DOHH2 (cell line): ENCODE results near the gene SV2C.

Source experiments
- H3F3A ChIP-seq: fragments of 200-600 bp; sonication (generic), shearing (Covaris generic); 2 replicates; pipeline ENCODE4 v1.6.0; 2016; ENCODE audit warnings: antibody characterized with exemption, mild to moderate bottlenecking; ENCODE audit not compliant: control insufficient read depth, insufficient read depth
- H3K27ac ChIP-seq: fragments of 200-600 bp; sonication (generic); 2 replicates; pipeline ENCODE4 v1.5.1; 2014; ENCODE audit warnings: low read depth, mild to moderate bottlenecking, low read length, moderate library complexity
- H3K27me3 ChIP-seq: fragments of 200-600 bp; sonication (generic); 2 replicates; pipeline ENCODE4 v1.6.1; 2014; ENCODE audit warnings: mild to moderate bottlenecking, low read length, mixed read lengths; ENCODE audit not compliant: control insufficient read depth
- H3K36me3 ChIP-seq: fragments of 200-600 bp; sonication (generic); 2 replicates; pipeline ENCODE4 v1.6.1; 2014; ENCODE audit warnings: mild to moderate bottlenecking, low read length, moderate library complexity, mixed read lengths; ENCODE audit not compliant: control insufficient read depth
- H3K4me1 ChIP-seq: fragments of 200-600 bp; sonication (generic); 2 replicates; pipeline ENCODE4 v1.6.1; 2014; ENCODE audit warnings: mild to moderate bottlenecking, low read length, mixed read lengths; ENCODE audit not compliant: control insufficient read depth
- H3K4me2 ChIP-seq: fragments of 200-600 bp; sonication (generic); 2 replicates; pipeline ENCODE4 v1.6.0; 2014; ENCODE audit warnings: mild to moderate bottlenecking, low read length, moderate library complexity
- H3K4me3 ChIP-seq: fragments of 200-600 bp; sonication (generic); 2 replicates; pipeline ENCODE4 v1.5.1; 2014; ENCODE audit warnings: mild to moderate bottlenecking, low read length, mixed read lengths
- H3K79me2 ChIP-seq: fragments of 200-600 bp; sonication (generic); 2 replicates; pipeline ENCODE4 v1.6.1; 2014; ENCODE audit warnings: mild to moderate bottlenecking, low read length, mixed read lengths; ENCODE audit not compliant: control insufficient read depth
- H3K9me2 ChIP-seq: fragments of 200-600 bp; sonication (generic); replicated peaks from 2 replicates; pipeline ENCODE4 v1.6.1; 2014; ENCODE audit warnings: mild to moderate bottlenecking, low read length, mixed read lengths; ENCODE audit not compliant: control insufficient read depth
- H3K9me3 ChIP-seq: fragments of 200-600 bp; sonication (generic); 2 replicates; pipeline ENCODE4 v1.6.1; 2014; ENCODE audit warnings: antibody characterized with exemption, low read length, mixed read lengths; ENCODE audit not compliant: control insufficient read depth, insufficient read depth
- H4K20me1 ChIP-seq: fragments of 200-600 bp; sonication (generic); 2 replicates; pipeline ENCODE4 v1.6.0; 2014; ENCODE audit warnings: low read depth, mild to moderate bottlenecking, antibody characterized with exemption, low read length, moderate library complexity; ENCODE audit not compliant: control insufficient read depth, insufficient read depth
- EZH2phosphoT487 ChIP-seq: fragments of 200-600 bp; sonication (generic); IDR thresholded peaks from 2 replicates; pipeline ENCODE4 v1.6.1; 2017; ENCODE audit warnings: borderline replicate concordance, mild to moderate bottlenecking, antibody characterized with exemption, low read length, moderate library complexity, mixed read lengths
- TF ChIP-seq, protein P1 (sequence below): fragments of 200-600 bp; sonication (generic); IDR thresholded peaks from one replicate; pipeline ENCODE4 v1.5.1; 2014; ENCODE audit warnings: antibody characterized with exemption, mild to moderate bottlenecking, low read depth, low read length; ENCODE audit not compliant: poor library complexity, severe bottlenecking

SV2C gene

DNA sequence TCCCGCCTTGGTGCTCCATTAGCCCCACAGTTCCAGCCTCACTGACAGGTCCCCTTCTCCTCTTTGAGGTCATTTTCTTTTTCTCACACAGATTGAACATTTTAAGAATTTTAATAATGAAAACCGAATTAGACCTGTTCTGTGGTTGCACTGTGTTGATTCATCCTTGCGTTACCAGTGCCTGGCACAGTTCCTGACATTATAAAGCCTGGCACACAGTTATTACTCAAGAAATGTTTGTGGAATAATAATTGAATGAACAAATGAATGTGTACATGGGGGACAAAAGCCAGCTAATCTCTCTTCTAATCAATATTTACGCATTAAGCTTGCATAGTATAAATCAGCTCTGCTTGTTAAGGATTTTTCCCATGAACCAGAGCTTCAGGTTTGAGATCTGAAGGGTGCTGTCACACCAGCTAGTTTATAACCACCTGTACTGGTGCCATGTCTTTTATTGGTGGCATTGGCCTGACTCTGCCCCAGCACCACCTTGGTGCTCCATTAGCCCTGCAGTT lies 80.0 kb downstream of the SV2C start:
- Histone ChIP-seq H3K4me1 (no peaks in the 10 kb centered on the region), H3K27me3 (0 out of 2 replicates have a peak, but pooled peaks cover 2% of the 10 kb centered on the region), H3K4me2 (no peak overlapping the region), H3K27ac (no peak overlapping the region), H3K9me2 (no peaks in the 10 kb centered on the region), H3K4me3 (no peak overlapping the region), H3K36me3 (no peaks in the 10 kb centered on the region), H3F3A (no peaks in the 10 kb centered on the region), H4K20me1 (no peaks in the 10 kb centered on the region), H3K9me3 (no peaks in the 10 kb centered on the region), H3K79me2 (no peaks in the 10 kb centered on the region)
- no peak for TF ChIP-seq EZH2phosphoT487
- TF ChIP-seq, protein P1, sequence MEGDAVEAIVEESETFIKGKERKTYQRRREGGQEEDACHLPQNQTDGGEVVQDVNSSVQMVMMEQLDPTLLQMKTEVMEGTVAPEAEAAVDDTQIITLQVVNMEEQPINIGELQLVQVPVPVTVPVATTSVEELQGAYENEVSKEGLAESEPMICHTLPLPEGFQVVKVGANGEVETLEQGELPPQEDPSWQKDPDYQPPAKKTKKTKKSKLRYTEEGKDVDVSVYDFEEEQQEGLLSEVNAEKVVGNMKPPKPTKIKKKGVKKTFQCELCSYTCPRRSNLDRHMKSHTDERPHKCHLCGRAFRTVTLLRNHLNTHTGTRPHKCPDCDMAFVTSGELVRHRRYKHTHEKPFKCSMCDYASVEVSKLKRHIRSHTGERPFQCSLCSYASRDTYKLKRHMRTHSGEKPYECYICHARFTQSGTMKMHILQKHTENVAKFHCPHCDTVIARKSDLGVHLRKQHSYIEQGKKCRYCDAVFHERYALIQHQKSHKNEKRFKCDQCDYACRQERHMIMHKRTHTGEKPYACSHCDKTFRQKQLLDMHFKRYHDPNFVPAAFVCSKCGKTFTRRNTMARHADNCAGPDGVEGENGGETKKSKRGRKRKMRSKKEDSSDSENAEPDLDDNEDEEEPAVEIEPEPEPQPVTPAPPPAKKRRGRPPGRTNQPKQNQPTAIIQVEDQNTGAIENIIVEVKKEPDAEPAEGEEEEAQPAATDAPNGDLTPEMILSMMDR, result no peak

DNA sequence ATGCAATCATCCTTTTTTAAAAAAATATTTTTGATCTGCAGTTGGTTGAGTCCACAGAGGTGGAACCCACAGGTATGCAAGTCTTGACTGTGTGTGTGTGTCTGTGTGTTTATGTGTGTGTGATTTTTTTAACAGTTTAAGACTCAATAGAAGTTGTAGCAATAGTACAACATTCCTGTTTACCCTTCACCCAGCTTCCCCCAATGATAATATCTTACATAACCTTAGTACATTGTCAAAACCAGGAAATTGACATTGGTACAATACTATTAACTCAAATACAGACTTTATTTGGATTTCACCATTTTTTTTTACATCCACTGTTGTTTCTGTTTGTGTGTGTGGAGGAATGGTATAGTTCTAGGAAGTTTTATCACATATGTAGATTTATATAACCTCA lies 81.8 kb downstream of the SV2C start:
- TF ChIP-seq, protein P1, result no peak
- TF ChIP-seq EZH2phosphoT487, result no peak
- Histone ChIP-seq H3K9me3 (no peaks in the 10 kb centered on the region), H3K9me2 (no peaks in the 10 kb centered on the region), H3K27ac (no peak overlapping the region), H3K4me3 (no peak overlapping the region), H3K27me3 (0 out of 2 replicates have a peak, but pooled peaks cover 2% of the 10 kb centered on the region), H3K4me2 (no peak overlapping the region), H3K79me2 (no peaks in the 10 kb centered on the region), H3K4me1 (no peaks in the 10 kb centered on the region), H4K20me1 (no peaks in the 10 kb centered on the region), H3K36me3 (no peaks in the 10 kb centered on the region), H3F3A (no peaks in the 10 kb centered on the region)

DNA sequence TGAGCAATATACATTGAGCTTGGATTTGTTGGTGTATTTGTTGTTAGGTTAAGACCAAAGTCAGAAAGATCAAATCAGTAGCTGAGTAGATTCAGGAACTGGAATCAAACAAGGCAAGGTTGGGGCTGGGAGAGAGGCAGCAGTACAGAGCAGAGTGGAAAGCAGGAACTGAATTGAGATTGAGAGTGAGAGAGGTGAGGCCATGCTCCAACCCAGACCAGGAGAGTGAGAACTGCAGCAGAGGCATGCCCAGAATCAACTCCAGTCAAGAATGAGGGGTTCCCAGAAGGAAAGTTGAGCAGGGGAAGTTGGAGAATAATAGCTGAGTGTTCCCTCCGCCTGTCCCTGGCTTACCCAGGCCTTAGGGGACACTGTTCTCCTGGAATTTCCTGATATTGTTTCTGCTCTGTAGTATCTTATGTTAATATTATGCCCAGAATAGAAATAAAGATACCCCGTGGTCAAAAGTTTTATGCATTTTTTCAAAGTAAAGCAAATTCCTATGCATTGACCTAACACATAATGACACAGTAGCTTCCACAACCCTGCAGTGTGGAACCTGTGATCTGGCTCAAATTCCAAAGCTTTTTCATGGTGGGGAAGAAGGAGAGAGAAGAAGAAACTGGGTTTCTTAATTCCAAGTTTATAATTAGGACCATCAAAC lies 82.7 kb downstream of the SV2C start:
- Histone ChIP-seq H4K20me1 (no peaks in the 10 kb centered on the region), H3K9me3 (no peaks in the 10 kb centered on the region), H3K4me3 (no peak overlapping the region), H3F3A (no peaks in the 10 kb centered on the region), H3K27ac (no peak overlapping the region), H3K4me2 (no peak overlapping the region), H3K9me2 (no peaks in the 10 kb centered on the region), H3K36me3 (no peaks in the 10 kb centered on the region), H3K4me1 (no peaks in the 10 kb centered on the region), H3K79me2 (no peaks in the 10 kb centered on the region), H3K27me3 (0 out of 2 replicates have a peak, but pooled peaks cover 2% of the 10 kb centered on the region)
- TF ChIP-seq, protein P1, result no peak
- TF ChIP-seq EZH2phosphoT487, result no peak
